HepG2 (cell line): ENCODE data around the gene PARP2. TPM values are rescaled to one million over a fixed set of nuclear protein-coding genes. Genes with fewer than 3 reads are reported as not detected.

ENCODE experiments used
- ATAC-seq: fragments of 200-7000 bp; cut with Tn5 transposase; 3 replicates; pipeline ENCODE4 v1.9.1; 2020; ENCODE audit warnings: mild to moderate bottlenecking, moderate library complexity
- BruUV-seq: library from RNA; stranded (reverse); fragments of 400-500 nt; replicated peaks from 2 replicates; lab custom pipeline; 2021; lab: Mats Ljungman, UMichigan
- CTCF ChIA-PET: fragments of 300-600 bp; formaldehyde crosslinking; extraction: SDS; loops from one replicate; lab custom pipeline; 2021; ENCODE audit warnings: low total read pairs, inconsistent platforms, low intra/inter-chr PET ratio; lab: Yijun Ruan, JAX
- POLR2A ChIA-PET: fragments of 350-600 bp; sonication (Branson Sonifier 250); formaldehyde crosslinking; loops from one replicate; lab custom pipeline; 2020; ENCODE audit warnings: antibody characterized with exemption, inconsistent platforms; lab: Yijun Ruan, JAX
- DNase-seq: peaks from one replicate; pipeline ENCODE4 v3.0.0-alpha.2; 2015; ENCODE audit warnings: low spot score
- FAIRE-seq: peaks from 3 replicates; lab custom pipeline; 2011; peaks lifted over from hg19 to GRCh38; lab: Jason Lieb, UNC
- H2AFZ ChIP-seq: one replicate; pipeline ENCODE4 v1.6.1; 2011; ENCODE audit warnings: low read length, inconsistent platforms
- H3K27ac ChIP-seq: fragments of 300-600 bp; 3 replicates; pipeline ENCODE4 v1.8.0; 2011; ENCODE audit warnings: mixed run types, mild to moderate bottlenecking, mixed read lengths, low read length, inconsistent platforms; ENCODE audit not compliant: insufficient read depth; ENCODE audit errors: extremely low read length
- H3K27me3 ChIP-seq, 2 experiments: fragments of 200-600 bp in 1 of 2; 2 replicates in 1 of 2; 3 replicates in 1 of 2; pipeline versions ENCODE4 v1.6.0 to v1.8.0; 2011; ENCODE audit warnings: low read length in 2 of 2, mild to moderate bottlenecking in 2 of 2, moderate library complexity in 2 of 2, inconsistent platforms in 1 of 2; ENCODE audit not compliant: insufficient read depth in 2 of 2, control insufficient read depth in 1 of 2
- H3K36me3 ChIP-seq, 2 experiments: fragments of 200-600 bp in 1 of 2; replicated peaks in 1 of 2; 2 replicates in 1 of 2; 3 replicates in 1 of 2; pipeline versions ENCODE4 v1.5.1 to v1.8.0; 2011; ENCODE audit warnings: low read length in 2 of 2, inconsistent platforms in 1 of 2; ENCODE audit not compliant: insufficient read depth in 2 of 2, control insufficient read depth in 1 of 2
- H3K4me1 ChIP-seq: 2 replicates; pipeline ENCODE4 v1.5.1; 2012; ENCODE audit warnings: low read length, inconsistent platforms; ENCODE audit not compliant: insufficient read depth
- H3K4me2 ChIP-seq: 2 replicates; pipeline ENCODE4 v1.6.0; 2011; ENCODE audit warnings: low read depth, low read length, inconsistent platforms
- H3K4me3 ChIP-seq, 3 experiments: fragments of 200-600 bp in 1 of 3; sonication (generic), shearing (Covaris generic) in 1 of 3; replicated peaks in 1 of 3; 2 replicates each; pipeline ENCODE4 v1.5.1; 2011 to 2016; ENCODE audit warnings: low read length in 3 of 3, inconsistent platforms in 2 of 3, low read depth in 2 of 3, mild to moderate bottlenecking in 2 of 3, control low read depth in 1 of 3, mixed read lengths in 1 of 3; ENCODE audit not compliant: insufficient read depth in 1 of 3
- H3K79me2 ChIP-seq: one replicate; pipeline ENCODE4 v1.6.1; 2011; ENCODE audit warnings: low read length, inconsistent platforms; ENCODE audit not compliant: insufficient read depth
- H3K9ac ChIP-seq: 2 replicates; pipeline ENCODE4 v1.6.0; 2011; ENCODE audit warnings: mild to moderate bottlenecking, low read depth, low read length, inconsistent platforms; ENCODE audit not compliant: insufficient read depth
- H3K9me3 ChIP-seq: 2 replicates; pipeline ENCODE4 v1.5.1; 2012; ENCODE audit warnings: mild to moderate bottlenecking, low read length
- H4K20me1 ChIP-seq: 2 replicates; pipeline ENCODE4 v1.6.0; 2011; ENCODE audit warnings: inconsistent platforms, mild to moderate bottlenecking, low read length, moderate library complexity; ENCODE audit not compliant: insufficient read depth
- BCL3 ChIP-seq: sonication (generic); formaldehyde crosslinking; IDR thresholded peaks from 2 replicates; pipeline ENCODE4 v1.5.1; 2020; ENCODE audit warnings: mild to moderate bottlenecking, missing genetic modification reagents, moderate library complexity
- BCL6 ChIP-seq: IDR thresholded peaks from 2 replicates; pipeline ENCODE4 v1.6.1; 2016; ENCODE audit warnings: missing genetic modification reagents, missing compliant biosample characterization
- MAFG ChIP-seq: sonication (generic); formaldehyde crosslinking; IDR thresholded peaks from 2 replicates; pipeline ENCODE4 v1.5.1; 2020; ENCODE audit warnings: mild to moderate bottlenecking, missing genetic modification reagents
- PHF8 ChIP-seq: sonication (generic); formaldehyde crosslinking; IDR thresholded peaks from 2 replicates; pipeline ENCODE4 v1.5.0; 2020; ENCODE audit warnings: missing genetic modification reagents
- RELA ChIP-seq: sonication (generic); formaldehyde crosslinking; IDR thresholded peaks from 2 replicates; pipeline ENCODE4 v1.4.0; 2020; ENCODE audit warnings: missing genetic modification reagents
- SMARCE1 ChIP-seq: fragments of 450-650 bp; IDR thresholded peaks from 2 replicates; pipeline ENCODE4 v1.6.1; 2017; ENCODE audit warnings: borderline replicate concordance
- SRSF1 ChIP-seq: fragments of 200-400 bp; formaldehyde crosslinking; optimal IDR thresholded peaks from 2 replicates; pipeline ENCODE3; 2017; ENCODE audit warnings: mild to moderate bottlenecking, low read depth, low read length, moderate library complexity
- ZNF124 ChIP-seq: sonication (generic); formaldehyde crosslinking; IDR thresholded peaks from 2 replicates; pipeline ENCODE4 v1.4.0; 2020; ENCODE audit warnings: missing genetic modification reagents
- ZNF326 ChIP-seq: sonication (generic); formaldehyde crosslinking; IDR thresholded peaks from 2 replicates; pipeline ENCODE4 v1.4.0; 2020; ENCODE audit warnings: missing genetic modification reagents, borderline replicate concordance
- ZNF431 ChIP-seq: sonication (generic); formaldehyde crosslinking; IDR thresholded peaks from 2 replicates; pipeline ENCODE4 v1.9.0; 2022; ENCODE audit warnings: missing genetic modification reagents, low read depth, mild to moderate bottlenecking, borderline replicate concordance
- ZNF441 ChIP-seq: sonication (generic); formaldehyde crosslinking; IDR thresholded peaks from 2 replicates; pipeline ENCODE4 v1.7.0; 2021; ENCODE audit warnings: missing genetic modification reagents, borderline replicate concordance
- ZNF609 ChIP-seq: sonication (generic); formaldehyde crosslinking; IDR thresholded peaks from 2 replicates; pipeline ENCODE4 v1.4.0; 2020; ENCODE audit warnings: mild to moderate bottlenecking, missing genetic modification reagents, borderline replicate concordance
- ZNF839 ChIP-seq: sonication (generic); formaldehyde crosslinking; IDR thresholded peaks from 2 replicates; pipeline ENCODE4 v1.4.0; 2020; ENCODE audit warnings: missing genetic modification reagents, mild to moderate bottlenecking, borderline replicate concordance
- WGBS: methylation state at CpG from one replicate; pipeline ENCODE4 v1.1.6; 2017; ENCODE audit warnings: low lambda C conversion rate; 5-methylcytosine and 5-hydroxymethylcytosine counted together
- in situ Hi-C: cut with HindIII; loops from 2 replicates; pipeline ENCODE4 v1.10.0; 2017; ENCODE audit warnings: low pct_unique_long_range_greater_than_20kb; ENCODE audit not compliant: extremely low pct_ligation_motif_present
- intact Hi-C: fragments of 100-400 bp; cut with micrococcal nuclease; formaldehyde crosslinking; loops from one replicate; pipeline ENCODE4 v1.10.0; 2022; ENCODE audit not compliant: unreplicated experiment
- polyA plus RNA-seq, 8 experiments: library from polyadenylated mRNA; depleted of rRNA in 3 of 8; stranded (reverse) in 7 of 8; unstranded in 1 of 8; fragments of >200 nt; fragmentation: Illumina TruSeq in 4 of 8; extraction: Trizol in 4 of 8; gene quantifications; 2 replicates each; pipeline versions ENCODE4 v1.2.1 to v1.2.3, GENCODE V29; 2011 to 2016; ENCODE audit warnings: low read depth in 4 of 8, missing spikeins in 1 of 8, mixed read lengths in 1 of 8; ENCODE audit not compliant: insufficient read depth in 1 of 8
- total RNA-seq, 5 experiments: library from RNA; depleted of rRNA; stranded (reverse); fragments of >200 nt; fragmentation: Illumina TruSeq; extraction: Trizol; gene quantifications; 2 replicates each; pipeline ENCODE4 v1.2.3, GENCODE V29; 2016; ENCODE audit warnings: low read depth in 1 of 5
- TF ChIP-seq, protein P1 (sequence below): IDR thresholded peaks from 2 replicates; pipeline ENCODE4 v1.6.1; 2016; ENCODE audit warnings: low read depth, borderline replicate concordance

PARP2 gene
- total and polyA plus RNA-seq, 2 of the 13 experiments (the other 11 are each of a cell fraction or from before 2014, with no cell fraction given) = 37.3 to 38.4 TPM

GRCh38 chr14:20400589-20400964 is 57.1 kb downstream of the PARP2 start:
- Histone ChIP-seq H3K36me3 (peaks cover 3 to 12% of the 10 kb centered on the region in 2 experiments; a peak in 3 of 5 replicates), H3K9me3 (no peaks in the 10 kb centered on the region), H3K4me3 (no peak overlapping the region), H2AFZ (no peak overlapping the region), H3K27ac (no peak overlapping the region), H3K4me1 (no peaks in the 10 kb centered on the region; the same call in 1 of the 2 replicates), H3K27me3 (no peaks in the 10 kb centered on the region), H3K9ac (no peak overlapping the region), H3K4me2 (no peak overlapping the region), H3K79me2 (no peaks in the 10 kb centered on the region), H4K20me1 (no peaks in the 10 kb centered on the region)
- ATAC-seq = no peak
- intact Hi-C loops = no loop called here
- in situ Hi-C loops = no loop called here
- ChIA-PET POLR2A (interaction anchor here (1.0 to 1.9 kb wide), 3 partner anchors 12 to 57 kb away, joined by 3 to 10 read pairs (median 4); partner anchors contain the start of genes PARP2 and TEP1), CTCF (no interaction called here)
- no TSS peak for BruUV-seq
- FAIRE-seq = no peak
- TF ChIP-seq SMARCE1 (no peak), ZNF441 (CRISPR knock-in tag) (no peak), MAFG (CRISPR knock-in tag) (no peak), ZNF326 (CRISPR knock-in tag) (no peak), ZNF124 (CRISPR knock-in tag) (no peak), SRSF1 (no peak), PHF8 (CRISPR knock-in tag) (no peak), ZNF609 (CRISPR knock-in tag) (no peak), BCL3 (CRISPR knock-in tag) (no peak), ZNF431 (no peak), RELA (no peak), BCL6 (no peak), ZNF839 (CRISPR knock-in tag) (no peak)
- TF ChIP-seq, protein P1, sequence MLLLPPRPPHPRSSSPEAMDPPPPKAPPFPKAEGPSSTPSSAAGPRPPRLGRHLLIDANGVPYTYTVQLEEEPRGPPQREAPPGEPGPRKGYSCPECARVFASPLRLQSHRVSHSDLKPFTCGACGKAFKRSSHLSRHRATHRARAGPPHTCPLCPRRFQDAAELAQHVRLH (CRISPR knock-in tag) = no peak
- DNase-seq = no peak
- 100% methylated on average over 1 of the region's 1 CpG for WGBS
